CD4-positive, alpha-beta T cell treated with Interferon gamma for 1 hour (primary cell): ENCODE measurements around the gene SLC16A3.
A peak's percentile ranks its signal among the peaks of the same experiment; 100 is the strongest.

Experiments used
- DNase-seq: peaks from one replicate; pipeline ENCODE4 v3.0.0-alpha.2; 2020

Gene SLC16A3

GRCh38 chr17:82237083-82237745 is 8.4 kb downstream of the SLC16A3 start:
- DNase-seq: no peak

- DNase-seq: no peak
Observed at GRCh38 chr17:82237746-82238471, 9.1 kb downstream of the SLC16A3 start.

- peak; percentile 75 for DNase-seq
Observed at GRCh38 chr17:82238472-82239201, 9.8 kb downstream of the SLC16A3 start.

- DNase-seq: no peak
Observed at GRCh38 chr17:82239401-82239925, 10.6 kb downstream of the SLC16A3 start.

GRCh38 chr17:82239926-82240505 is 11.2 kb downstream of the SLC16A3 start:
- no peak for DNase-seq

GRCh38 chr17:82240506-82241182 is 11.8 kb downstream of the SLC16A3 start:
- DNase-seq: no peak

GRCh38 chr17:82241183-82241925 is 12.5 kb downstream of the SLC16A3 start:
- DNase-seq: peak; percentile 71

GRCh38 chr17:82241926-82242697 is 13.3 kb downstream of the SLC16A3 start:
- no peak for DNase-seq

- DNase-seq: no peak
Observed at GRCh38 chr17:82242698-82242976, 13.8 kb downstream of the SLC16A3 start.

GRCh38 chr17:82242977-82243647 is 14.3 kb downstream of the SLC16A3 start:
- DNase-seq: no peak

- no peak for DNase-seq
Observed at GRCh38 chr17:82243648-82244412, 15.0 kb downstream of the SLC16A3 start.

- DNase-seq: no peak
Observed at GRCh38 chr17:82244413-82245133, 15.7 kb downstream of the SLC16A3 start.

GRCh38 chr17:82245134-82246039 is 16.5 kb downstream of the SLC16A3 start:
- no peak for DNase-seq

- DNase-seq: no peak
Observed at GRCh38 chr17:82246040-82246364, 17.2 kb downstream of the SLC16A3 start.

GRCh38 chr17:82246365-82247181 is 17.7 kb downstream of the SLC16A3 start:
- no peak for DNase-seq

- no peak for DNase-seq
Observed at GRCh38 chr17:82247182-82247823, 18.5 kb downstream of the SLC16A3 start.
